CD14-positive monocyte (primary cell): ENCODE measurements around the gene CUX1. TPM values are rescaled to one million over a fixed set of nuclear protein-coding genes. Genes with fewer than 3 reads are reported as not detected.

ENCODE experiments used
- DNase-seq, 3 donors: peaks; one replicate each; pipeline ENCODE4 v3.0.0-alpha.2; 2011 to 2022
- H2AFZ ChIP-seq: 2 replicates; pipeline ENCODE4 v1.6.0; 2012; ENCODE audit warnings: mild to moderate bottlenecking, low read depth, low read length, inconsistent platforms; ENCODE audit not compliant: insufficient read depth, poor library complexity, severe bottlenecking
- H3K27ac ChIP-seq, 2 donors: 1 replicate in 1 of 2; 2 replicates in 1 of 2; pipeline ENCODE4 v1.5.1; 2012 to 2013; ENCODE audit warnings: low read length in 2 of 2, control low read depth in 1 of 2, inconsistent platforms in 1 of 2, low read depth in 1 of 2, mild to moderate bottlenecking in 1 of 2
- H3K27me3 ChIP-seq, 2 donors: one replicate each; pipeline versions ENCODE4 v1.6.0 to v1.6.1; 2011 to 2013; ENCODE audit warnings: low read length in 2 of 2; ENCODE audit not compliant: control insufficient read depth in 2 of 2, insufficient read depth in 2 of 2
- H3K36me3 ChIP-seq, 2 donors: replicated peaks in 1 of 2; 1 replicate in 1 of 2; 2 replicates in 1 of 2; pipeline versions ENCODE4 v1.5.1 to v1.6.1; 2012 to 2013; ENCODE audit warnings: low read length in 2 of 2, control low read depth in 1 of 2, inconsistent platforms in 1 of 2, mild to moderate bottlenecking in 1 of 2; ENCODE audit not compliant: insufficient read depth in 2 of 2, control insufficient read depth in 1 of 2
- H3K4me1 ChIP-seq, 2 donors: 1 replicate in 1 of 2; 2 replicates in 1 of 2; pipeline versions ENCODE4 v1.5.1 to v1.6.1; 2012 to 2013; ENCODE audit warnings: low read length in 2 of 2, control low read depth in 1 of 2, inconsistent platforms in 1 of 2, mild to moderate bottlenecking in 1 of 2, moderate library complexity in 1 of 2; ENCODE audit not compliant: insufficient read depth in 2 of 2, control insufficient read depth in 1 of 2
- H3K4me2 ChIP-seq: replicated peaks from 2 replicates; pipeline ENCODE3; 2012; ENCODE audit warnings: low read length, moderate library complexity, mild to moderate bottlenecking; ENCODE audit not compliant: poor library complexity, severe bottlenecking; ENCODE audit errors: extremely low read depth
- H3K4me3 ChIP-seq, 3 experiments: fragments of 200-600 bp in 1 of 3; sonication (generic) in 1 of 3; replicated peaks in 1 of 3; 1 replicate in 2 of 3; 2 replicates in 1 of 3; pipeline ENCODE4 v1.5.1; 2011 to 2013; ENCODE audit warnings: low read length in 3 of 3, mild to moderate bottlenecking in 3 of 3, control low read depth in 2 of 3, low read depth in 2 of 3, inconsistent platforms in 1 of 3, moderate library complexity in 1 of 3
- H3K79me2 ChIP-seq: 2 replicates; pipeline ENCODE4 v1.6.0; 2012; ENCODE audit warnings: mild to moderate bottlenecking, control low read depth, inconsistent platforms, low read length, moderate library complexity; ENCODE audit not compliant: insufficient read depth
- H3K9ac ChIP-seq: 2 replicates; pipeline ENCODE4 v1.6.0; 2017; ENCODE audit warnings: low read length, mild to moderate bottlenecking; ENCODE audit not compliant: insufficient read depth, poor library complexity, severe bottlenecking
- H3K9me3 ChIP-seq, 2 donors: replicated peaks in 1 of 2; 1 replicate in 1 of 2; 2 replicates in 1 of 2; pipeline versions ENCODE4 v1.5.1 to v1.6.1; 2012 to 2013; ENCODE audit warnings: low read length in 2 of 2, control low read depth in 1 of 2; ENCODE audit not compliant: control insufficient read depth in 1 of 2, insufficient read depth in 1 of 2
- H4K20me1 ChIP-seq: 2 replicates; pipeline ENCODE4 v1.6.0; 2012; ENCODE audit warnings: mild to moderate bottlenecking, low read length, control low read depth, moderate library complexity; ENCODE audit not compliant: insufficient read depth
- H3K27ac Mint-ChIP-seq, 7 donors: one replicate each; pipeline ENCODE4 v1.8.0; 2020; ENCODE audit warnings: mild to moderate bottlenecking in 7 of 7, mixed read lengths in 7 of 7, moderate library complexity in 6 of 7, inconsistent platforms in 2 of 7
- H3K27me3 Mint-ChIP-seq, 3 donors: one replicate each; pipeline ENCODE4 v1.8.0; 2021 to 2022; ENCODE audit warnings: low read depth in 3 of 3, mild to moderate bottlenecking in 3 of 3, mixed read lengths in 3 of 3, moderate library complexity in 3 of 3, inconsistent platforms in 1 of 3
- H3K36me3 Mint-ChIP-seq, 2 donors: one replicate each; pipeline ENCODE4 v1.8.0; 2020; ENCODE audit warnings: mixed read lengths in 2 of 2, inconsistent platforms in 1 of 2, mild to moderate bottlenecking in 1 of 2
- H3K4me1 Mint-ChIP-seq: one replicate; pipeline ENCODE4 v1.8.0; 2020; ENCODE audit warnings: mild to moderate bottlenecking, mixed read lengths
- H3K4me3 Mint-ChIP-seq, 2 donors: one replicate each; pipeline ENCODE4 v1.8.0; 2020; ENCODE audit warnings: mild to moderate bottlenecking in 2 of 2, mixed read lengths in 2 of 2, moderate library complexity in 1 of 2
- H3K9me3 Mint-ChIP-seq, 7 donors: one replicate each; pipeline ENCODE4 v1.8.0; 2020 to 2022; ENCODE audit warnings: mixed read lengths in 7 of 7, mild to moderate bottlenecking in 6 of 7, moderate library complexity in 6 of 7, inconsistent platforms in 2 of 7
- CTCF ChIP-seq: fragments of 200-600 bp; IDR thresholded peaks from one replicate; pipeline ENCODE4 v1.8.0; 2022; ENCODE audit warnings: antibody characterized with exemption, mild to moderate bottlenecking
- WGBS: methylation state at CpG from one replicate; pipeline ENCODE4 v1.1.5; 2013; ENCODE audit warnings: missing lambda C conversion rate; ENCODE audit not compliant: insufficient coverage; 5-methylcytosine and 5-hydroxymethylcytosine counted together
- intact Hi-C, 2 donors: fragments of 100-400 bp; cut with micrococcal nuclease; formaldehyde crosslinking; loops; one replicate each; pipeline versions ENCODE4 v1.15.0 to v1.15.1; 2023
- polyA plus RNA-seq, 3 donors: library from polyadenylated mRNA; depleted of rRNA in 1 of 3; unstranded in 2 of 3; stranded (reverse) in 1 of 3; fragments of 300-500 nt in 2 of 3; fragments of >200 nt in 1 of 3; fragmentation: Illumina TruSeq in 2 of 3; gene quantifications; 1 replicate in 2 of 3; 2 replicates in 1 of 3; pipeline ENCODE4 v1.2.3, GENCODE V29; 2012 to 2021

CUX1 gene
- polyA plus RNA-seq, 3 donors = 17.6 to 38.0 (median 28.0) TPM

- Histone ChIP-seq H3K27me3 (no peaks in the 10 kb centered on the region), H4K20me1 (peaks cover 16% of the 10 kb centered on the region), H3K9ac (no peak overlapping the region), H3K36me3 (peaks cover 65 to 97% of the 10 kb centered on the region in 2 donors), H2AFZ (no peak overlapping the region), H3K4me2 (no peak overlapping the region), H3K9me3 (no peaks in the 10 kb centered on the region), H3K4me3 (no peak overlapping the region), H3K4me1 (no peaks in the 10 kb centered on the region), H3K27ac (no peak overlapping the region), H3K79me2 (no peaks in the 10 kb centered on the region)
- Mint-ChIP-seq H3K4me3 (no peak overlapping the region), H3K9me3 (peaks cover 0 to 2% (median 0%) of the 10 kb centered on the region in 7 donors), H3K36me3 (peaks cover 66 to 98% of the 10 kb centered on the region in 2 donors), H3K27me3 (no peaks in the 10 kb centered on the region), H3K27ac (peak overlapping the region in 2 of 7 donors; percentile 15 to 31), H3K4me1 (peaks cover 2% of the 10 kb centered on the region)
- WGBS = 93% methylated on average over 13 of the region's 13 CpGs
- intact Hi-C loops = no loop called here
- DNase-seq = no peak
- no peak for TF ChIP-seq CTCF
Measured at GRCh38 chr7:102173669-102174068, 356.2 kb downstream of the CUX1 start.

- no peaks in the 10 kb centered on the region for H3K27me3 ChIP-seq
- no peak overlapping the region for H3K9ac ChIP-seq
- no peak overlapping the region for H3K4me3 ChIP-seq
- H3K36me3 ChIP-seq = peaks cover 74 to 99% of the 10 kb centered on the region in 2 donors
- Mint-ChIP-seq H3K27me3 (no peaks in the 10 kb centered on the region), H3K4me3 (no peak overlapping the region), H3K36me3 (peaks cover 73 to 98% of the 10 kb centered on the region in 2 donors), H3K4me1 (no peaks in the 10 kb centered on the region), H3K27ac (peak overlapping the region in 3 of 7 donors; percentile 7 to 59 (median 24)), H3K9me3 (peaks cover 0 to 2% (median 0%) of the 10 kb centered on the region in 7 donors)
- no peak for TF ChIP-seq CTCF
- no peak overlapping the region for H3K27ac ChIP-seq
- no peak overlapping the region for H3K4me2 ChIP-seq
- no peaks in the 10 kb centered on the region for H3K4me1 ChIP-seq
- H4K20me1 ChIP-seq = peaks cover 12% of the 10 kb centered on the region
- intact Hi-C loops = no loop called here
- 96% methylated on average over 21 of the region's 24 CpGs for WGBS
- no peak overlapping the region for H2AFZ ChIP-seq
- no peak for DNase-seq
- H3K79me2 ChIP-seq = no peaks in the 10 kb centered on the region
- H3K9me3 ChIP-seq = no peaks in the 10 kb centered on the region
Measured at GRCh38 chr7:102175423-102176170, 358.2 kb downstream of the CUX1 start.
